ENCODE data around the gene DLX2. TPM values are rescaled to one million over a fixed set of nuclear protein-coding genes. Genes with fewer than 3 reads are reported as not detected.

Gene DLX2
- total and polyA plus RNA-seq, 4 donors = 0.50 TPM; not detected in 3

- Histone ChIP-seq H3K36me3 (ENCODE audit: control insufficient read depth in 1 of 2, insufficient read depth in 2 of 2, low read length in 1 of 2) (no peaks in the 10 kb centered on the region), H3K4me3 (ENCODE audit: low read length in 2 of 2) (no peak overlapping the region), H3K9me3 (ENCODE audit: control insufficient read depth, low read length) (no peaks in the 10 kb centered on the region), H3K27me3 (ENCODE audit: control insufficient read depth in 1 of 2, insufficient read depth in 2 of 2, low read length in 1 of 2) (peaks cover 0 to 5% of the 10 kb centered on the region in 2 donors), H3K27ac (ENCODE audit: low read depth in 1 of 2, low read length in 2 of 2) (no peak overlapping the region), H3K4me1 (ENCODE audit: control insufficient read depth in 1 of 2, insufficient read depth in 2 of 2, low read length in 2 of 2) (no peaks in the 10 kb centered on the region)
- ATAC-seq (ENCODE audit: low FRiP score) (no peak), DNase-seq (no peak)
- 37 to 64% methylated on average over 11 of the region's 11 CpGs for WGBS, 2 donors
- intact Hi-C loops (cut with DNase I) = no loop called here
Measured at GRCh38 chr2:172091761-172092566, 10.7 kb downstream of the DLX2 start.

GRCh38 chr2:172091000-172091641, 11.6 kb downstream of the DLX2 start:
- Histone ChIP-seq H3K4me1 (ENCODE audit: control insufficient read depth in 1 of 2, insufficient read depth in 2 of 2, low read length in 2 of 2) (no peaks in the 10 kb centered on the region), H3K27ac (ENCODE audit: low read depth in 1 of 2, low read length in 2 of 2) (no peak overlapping the region), H3K27me3 (ENCODE audit: control insufficient read depth in 1 of 2, insufficient read depth in 2 of 2, low read length in 1 of 2) (peaks cover 0 to 5% of the 10 kb centered on the region in 2 donors), H3K4me3 (ENCODE audit: low read length in 2 of 2) (no peak overlapping the region), H3K9me3 (ENCODE audit: control insufficient read depth, low read length) (no peaks in the 10 kb centered on the region), H3K36me3 (ENCODE audit: control insufficient read depth in 1 of 2, insufficient read depth in 2 of 2, low read length in 1 of 2) (no peaks in the 10 kb centered on the region)
- DNase-seq (peak in 1 of 2 donors; percentile 37), ATAC-seq (ENCODE audit: low FRiP score) (no peak)
- WGBS, 2 donors = 31 to 56% methylated on average over 13 of the region's 13 CpGs
- intact Hi-C loops (cut with DNase I) = no loop called here

GRCh38 chr2:172090044-172090961, 12.4 kb downstream of the DLX2 start:
- Histone ChIP-seq H3K4me3 (ENCODE audit: low read length in 2 of 2) (no peak overlapping the region), H3K36me3 (ENCODE audit: control insufficient read depth in 1 of 2, insufficient read depth in 2 of 2, low read length in 1 of 2) (no peaks in the 10 kb centered on the region), H3K27me3 (ENCODE audit: control insufficient read depth in 1 of 2, insufficient read depth in 2 of 2, low read length in 1 of 2) (peaks cover 0 to 3% of the 10 kb centered on the region in 2 donors), H3K4me1 (ENCODE audit: control insufficient read depth in 1 of 2, insufficient read depth in 2 of 2, low read length in 2 of 2) (no peaks in the 10 kb centered on the region), H3K9me3 (ENCODE audit: control insufficient read depth, low read length) (no peaks in the 10 kb centered on the region), H3K27ac (ENCODE audit: low read depth in 1 of 2, low read length in 2 of 2) (no peak overlapping the region)
- DNase-seq = peak in 1 of 2 donors; percentile 61
- WGBS, 2 donors = 34 to 54% methylated on average over 39 of the region's 39 CpGs
- no peak for ATAC-seq (ENCODE audit: low FRiP score)
- intact Hi-C loops (cut with DNase I) = no loop called here

- Histone ChIP-seq H3K4me3 (ENCODE audit: low read length in 2 of 2) (no peak overlapping the region), H3K36me3 (ENCODE audit: control insufficient read depth in 1 of 2, insufficient read depth in 2 of 2, low read length in 1 of 2) (no peaks in the 10 kb centered on the region), H3K27ac (ENCODE audit: low read depth in 1 of 2, low read length in 2 of 2) (no peak overlapping the region), H3K27me3 (ENCODE audit: control insufficient read depth in 1 of 2, insufficient read depth in 2 of 2, low read length in 1 of 2) (peaks cover 0 to 3% of the 10 kb centered on the region in 2 donors), H3K9me3 (ENCODE audit: control insufficient read depth, low read length) (no peaks in the 10 kb centered on the region), H3K4me1 (ENCODE audit: control insufficient read depth in 1 of 2, insufficient read depth in 2 of 2, low read length in 2 of 2) (no peaks in the 10 kb centered on the region)
- 70 to 84% methylated on average over 7 of the region's 7 CpGs for WGBS, 2 donors
- ATAC-seq (ENCODE audit: low FRiP score) (no peak), DNase-seq (peak in 1 of 2 donors; percentile 27)
- intact Hi-C loops (cut with DNase I) = no loop called here
Measured at GRCh38 chr2:172089633-172090032, 13.1 kb downstream of the DLX2 start.

- H3K4me1 ChIP-seq (ENCODE audit: control insufficient read depth in 1 of 2, insufficient read depth in 2 of 2, low read length in 2 of 2) = no peaks in the 10 kb centered on the region
- no peak for DNase-seq
- no peak for ATAC-seq (ENCODE audit: low FRiP score)
- intact Hi-C loops (cut with DNase I) = no loop called here
- H3K9me3 ChIP-seq (ENCODE audit: control insufficient read depth, low read length) = no peaks in the 10 kb centered on the region
- H3K4me3 ChIP-seq (ENCODE audit: low read length in 2 of 2) = no peak overlapping the region
- 50 to 62% methylated on average over 10 of the region's 10 CpGs for WGBS, 2 donors
- peaks cover 0 to 3% of the 10 kb centered on the region in 2 donors for H3K27me3 ChIP-seq (ENCODE audit: control insufficient read depth in 1 of 2, insufficient read depth in 2 of 2, low read length in 1 of 2)
- H3K27ac ChIP-seq (ENCODE audit: low read depth in 1 of 2, low read length in 2 of 2) = no peak overlapping the region
- no peaks in the 10 kb centered on the region for H3K36me3 ChIP-seq (ENCODE audit: control insufficient read depth in 1 of 2, insufficient read depth in 2 of 2, low read length in 1 of 2)
Measured at GRCh38 chr2:172089005-172089504, 13.6 kb downstream of the DLX2 start.

- ATAC-seq (ENCODE audit: low FRiP score) (no peak), DNase-seq (peak in 1 of 2 donors; percentile 63)
- Histone ChIP-seq H3K4me1 (ENCODE audit: control insufficient read depth in 1 of 2, insufficient read depth in 2 of 2, low read length in 2 of 2) (no peaks in the 10 kb centered on the region), H3K27ac (ENCODE audit: low read depth in 1 of 2, low read length in 2 of 2) (no peak overlapping the region), H3K4me3 (ENCODE audit: low read length in 2 of 2) (no peak overlapping the region), H3K36me3 (ENCODE audit: control insufficient read depth in 1 of 2, insufficient read depth in 2 of 2, low read length in 1 of 2) (no peaks in the 10 kb centered on the region), H3K27me3 (ENCODE audit: control insufficient read depth in 1 of 2, insufficient read depth in 2 of 2, low read length in 1 of 2) (peaks cover 0 to 3% of the 10 kb centered on the region in 2 donors), H3K9me3 (ENCODE audit: control insufficient read depth, low read length) (no peaks in the 10 kb centered on the region)
- intact Hi-C loops (cut with DNase I) = no loop called here
- WGBS, 2 donors = 26 to 42% methylated on average over 35 to 37 of the region's 37 CpGs
Measured at GRCh38 chr2:172088245-172089004, 14.3 kb downstream of the DLX2 start.

- no peaks in the 10 kb centered on the region for H3K36me3 ChIP-seq (ENCODE audit: control insufficient read depth in 1 of 2, insufficient read depth in 2 of 2, low read length in 1 of 2)
- H3K27ac ChIP-seq (ENCODE audit: low read depth in 1 of 2, low read length in 2 of 2) = no peak overlapping the region
- DNase-seq = peak in 1 of 2 donors; percentile 68
- no peak for ATAC-seq (ENCODE audit: low FRiP score)
- no peaks in the 10 kb centered on the region for H3K4me1 ChIP-seq (ENCODE audit: control insufficient read depth in 1 of 2, insufficient read depth in 2 of 2, low read length in 2 of 2)
- H3K4me3 ChIP-seq (ENCODE audit: low read length in 2 of 2) = no peak overlapping the region
- peaks cover 0 to 3% of the 10 kb centered on the region in 2 donors for H3K27me3 ChIP-seq (ENCODE audit: control insufficient read depth in 1 of 2, insufficient read depth in 2 of 2, low read length in 1 of 2)
- intact Hi-C loops (cut with DNase I) = no loop called here
- whole genome bisulfite sequencing, 2 donors = 8 to 28% methylated on average over 18 to 23 of the region's 23 CpGs
- H3K9me3 ChIP-seq (ENCODE audit: control insufficient read depth, low read length) = no peaks in the 10 kb centered on the region
Measured at GRCh38 chr2:172087780-172088244, 14.9 kb downstream of the DLX2 start.

Measured in aorta (tissue), 5 donors.